ENCODE results near the gene MRS2.
"Not testable (repeated sequence)": the region's sequence is repeated elsewhere in the genome, so short reads cannot be mapped to it uniquely, and the experiment has no call there.

Gene MRS2

GRCh38 chr6:24402697-24403500, at the start of gene MRS2:
Gene MRS2 (plus strand): TSS chr6:24402936. CDS start chr6:24403047, 111 bp downstream.
- peak; percentile 95 for DNase-seq

- DNase-seq, result no peak
These were observed 48.9 kb upstream of the MRS2 start for GRCh38 chr6:24353861-24354260.

GRCh38 chr6:24355393-24355792, 47.3 kb upstream of the MRS2 start:
- no peak for DNase-seq

GRCh38 chr6:24356310-24356973, 46.3 kb upstream of the MRS2 start:
- DNase-seq, result no peak

- DNase-seq, result peak; percentile 24
These were observed 45.2 kb upstream of the MRS2 start, which contains the start of gene DCDC2 for GRCh38 chr6:24357336-24358218. Gene DCDC2 (minus strand): TSS chr6:24358059. CDS start chr6:24357750, 309 bp downstream.

- no peak for DNase-seq
These were observed 44.4 kb upstream of the MRS2 start for GRCh38 chr6:24358219-24358821.

GRCh38 chr6:24359640-24360454, 42.9 kb upstream of the MRS2 start:
- DNase-seq, result peak; percentile 83

GRCh38 chr6:24362363-24362762, 40.4 kb upstream of the MRS2 start:
- not testable (repeated sequence) for DNase-seq

GRCh38 chr6:24365103-24365633, 37.6 kb upstream of the MRS2 start:
- not testable (repeated sequence) for DNase-seq

- no peak for DNase-seq
These were observed 28.1 kb upstream of the MRS2 start for GRCh38 chr6:24374612-24375011.

- no peak for DNase-seq
These were observed 25.9 kb upstream of the MRS2 start for GRCh38 chr6:24376871-24377270.

GRCh38 chr6:24378473-24379097, 24.2 kb upstream of the MRS2 start:
- DNase-seq, result no peak

- DNase-seq, result no peak
These were observed 21.1 kb upstream of the MRS2 start for GRCh38 chr6:24381476-24382219.

GRCh38 chr6:24382220-24382540, 20.6 kb upstream of the MRS2 start:
- no peak for DNase-seq

- DNase-seq, result not testable (repeated sequence)
These were observed 19.7 kb upstream of the MRS2 start for GRCh38 chr6:24382891-24383494.

- DNase-seq, result not testable (repeated sequence)
These were observed 18.2 kb upstream of the MRS2 start for GRCh38 chr6:24384369-24385130.

- no peak for DNase-seq
These were observed 17.0 kb upstream of the MRS2 start for GRCh38 chr6:24385536-24386269.

- DNase-seq, result no peak
These were observed 14.9 kb upstream of the MRS2 start for GRCh38 chr6:24387818-24388217.

Measured in RPMI8226 (cell line).